Activated naive CD4-positive, alpha-beta T cell treated with anti-CD3 and anti-CD28 coated beads, Interleukin-2, amount 10 ng/mL, durations not matched to agents 7 days and 5 days (primary cell): Measurements from ENCODE around the gene MBOAT7.
"Not testable (repeated sequence)": the region's sequence is repeated elsewhere in the genome, so short reads cannot be mapped to it uniquely, and the experiment has no call there.

Experiments
- CTCF ChIA-PET: fragments of 350-600 bp; sonication (Branson Sonifier 250); formaldehyde crosslinking; loops from one replicate; lab custom pipeline; 2021; ENCODE audit warnings: antibody characterized with exemption; lab: Charles Lee
- DNase-seq: peaks from one replicate; pipeline ENCODE4 v3.0.0-alpha.2; 2020
- H3K27ac Mint-ChIP-seq: one replicate; pipeline ENCODE4 v1.8.0; 2021; ENCODE audit warnings: mild to moderate bottlenecking, moderate library complexity, mixed read lengths
- H3K27me3 Mint-ChIP-seq: one replicate; pipeline ENCODE4 v1.8.0; 2021; ENCODE audit warnings: mild to moderate bottlenecking, mixed read lengths
- H3K36me3 Mint-ChIP-seq: one replicate; pipeline ENCODE4 v1.8.0; 2021; ENCODE audit warnings: mixed read lengths
- H3K4me1 Mint-ChIP-seq: one replicate; pipeline ENCODE4 v1.8.0; 2021; ENCODE audit warnings: mixed read lengths
- H3K4me3 Mint-ChIP-seq: one replicate; pipeline ENCODE4 v1.8.0; 2021; ENCODE audit warnings: mild to moderate bottlenecking, moderate library complexity, mixed read lengths
- H3K9me3 Mint-ChIP-seq: one replicate; pipeline ENCODE4 v1.8.0; 2021; ENCODE audit warnings: mixed read lengths

The MBOAT7 gene

DNA sequence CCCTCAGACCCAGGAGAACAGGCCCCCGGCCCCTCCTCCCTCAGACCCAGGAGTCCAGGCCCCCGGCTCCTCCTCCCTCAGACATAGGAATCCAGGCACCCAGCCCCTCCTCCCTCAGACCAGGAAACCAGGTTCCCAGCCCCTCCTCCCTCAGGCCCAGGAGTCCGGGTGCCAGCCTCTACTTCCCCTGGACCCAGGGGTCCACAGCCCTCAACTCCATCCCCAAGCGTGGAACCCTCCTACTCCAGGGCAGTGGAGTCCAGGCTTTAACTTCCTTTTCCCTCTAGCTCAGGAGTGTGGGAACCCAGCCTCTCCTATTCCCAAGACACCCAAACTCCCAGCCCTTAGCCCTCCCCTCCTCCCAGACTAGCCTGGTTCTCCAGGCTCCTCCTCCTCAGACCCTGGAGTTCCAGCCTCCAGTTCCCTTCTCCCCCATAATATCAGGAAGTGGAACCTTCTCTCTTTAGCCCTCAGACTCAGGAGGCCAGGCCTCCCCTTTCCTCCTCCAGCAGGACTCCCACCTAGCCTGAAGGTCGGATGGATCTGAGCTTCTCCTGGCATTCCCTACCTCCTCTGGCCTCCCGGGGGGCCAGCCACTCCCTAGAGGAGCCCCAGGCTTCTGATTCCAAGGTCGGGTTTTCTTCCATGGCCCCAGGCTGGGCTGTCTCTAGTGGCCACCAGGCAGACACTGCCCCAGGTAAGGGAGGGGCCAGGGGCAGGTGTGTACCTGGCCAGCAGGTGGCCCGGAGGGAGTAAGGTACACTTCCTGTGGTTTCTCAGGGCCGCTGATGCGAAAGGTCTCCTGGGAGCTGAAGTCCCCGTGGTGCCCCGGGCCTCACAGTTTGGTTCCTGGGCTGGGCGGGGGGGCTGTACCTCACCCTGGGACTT is 16.7 kb downstream of the MBOAT7 start, which contains the start of gene TMC4:
TMC4 (minus strand) TSS at position 690 of the 888 bp plus-strand sequence; CDS start at position 647, 43 bp downstream.
- no peak within 1 kb of the TSS for H3K4me3 Mint-ChIP-seq
- no peaks in the 10 kb centered on the region for H3K9me3 Mint-ChIP-seq
- no peak within 1 kb of the TSS for H3K27ac Mint-ChIP-seq
- H3K27me3 Mint-ChIP-seq, result peaks cover 15% of the 10 kb centered on the region
- CTCF ChIA-PET, result interaction anchor here (2.0 kb wide), 1 partner anchor 93 kb away, joined by 5 read pairs; no protein-coding TSS in a partner anchor
- DNase-seq, result peak; percentile 36
- peaks cover 1% of the 10 kb centered on the region for H3K36me3 Mint-ChIP-seq
- peaks cover 6% of the 10 kb centered on the region for H3K4me1 Mint-ChIP-seq

DNA sequence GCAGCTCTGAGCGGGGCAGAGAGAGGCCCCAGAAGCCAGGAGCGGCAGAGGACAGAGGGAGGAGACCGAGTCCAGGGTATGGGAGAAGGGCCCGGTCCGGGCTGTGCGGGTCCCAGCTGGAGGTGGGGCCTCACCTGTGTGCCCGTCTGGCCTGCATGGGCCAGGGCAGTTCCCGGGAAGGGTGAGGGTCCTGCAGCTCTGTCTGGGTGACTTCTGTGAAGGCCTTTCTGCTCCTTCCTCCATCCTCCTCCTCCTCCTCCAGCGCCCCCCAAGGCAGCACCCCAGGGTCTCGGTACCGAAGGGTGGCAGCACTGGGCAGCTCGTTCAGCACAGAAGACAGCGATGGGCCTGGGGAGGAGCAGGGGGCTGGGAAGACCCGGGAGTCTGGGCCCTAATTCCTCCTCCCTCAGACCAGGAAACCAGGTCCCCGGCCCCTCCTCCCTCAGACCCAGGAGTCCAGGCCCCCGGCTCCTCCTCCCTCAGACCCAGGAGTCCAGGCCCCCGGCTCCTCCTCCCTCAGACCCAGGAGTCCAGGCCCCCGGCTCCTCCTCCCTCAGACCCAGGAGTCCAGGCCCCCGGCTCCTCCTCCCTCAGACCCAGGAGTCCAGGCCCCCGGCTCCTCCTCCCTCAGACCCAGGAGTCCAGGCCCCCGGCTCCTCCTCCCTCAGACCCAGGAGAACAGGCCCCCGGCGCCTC is 17.5 kb downstream of the MBOAT7 start:
- H3K36me3 Mint-ChIP-seq, DNase-seq, H3K4me1 Mint-ChIP-seq, H3K4me3 Mint-ChIP-seq, H3K9me3 Mint-ChIP-seq: not testable (repeated sequence)
- H3K27ac Mint-ChIP-seq, result peak overlapping the region; percentile 49
- peaks cover 17% of the 10 kb centered on the region for H3K27me3 Mint-ChIP-seq
- CTCF ChIA-PET, result interaction anchor here (2.6 to 2.7 kb wide), 2 partner anchors 60 to 94 kb away, joined by 11 to 16 read pairs; no protein-coding TSS in a partner anchor

DNA sequence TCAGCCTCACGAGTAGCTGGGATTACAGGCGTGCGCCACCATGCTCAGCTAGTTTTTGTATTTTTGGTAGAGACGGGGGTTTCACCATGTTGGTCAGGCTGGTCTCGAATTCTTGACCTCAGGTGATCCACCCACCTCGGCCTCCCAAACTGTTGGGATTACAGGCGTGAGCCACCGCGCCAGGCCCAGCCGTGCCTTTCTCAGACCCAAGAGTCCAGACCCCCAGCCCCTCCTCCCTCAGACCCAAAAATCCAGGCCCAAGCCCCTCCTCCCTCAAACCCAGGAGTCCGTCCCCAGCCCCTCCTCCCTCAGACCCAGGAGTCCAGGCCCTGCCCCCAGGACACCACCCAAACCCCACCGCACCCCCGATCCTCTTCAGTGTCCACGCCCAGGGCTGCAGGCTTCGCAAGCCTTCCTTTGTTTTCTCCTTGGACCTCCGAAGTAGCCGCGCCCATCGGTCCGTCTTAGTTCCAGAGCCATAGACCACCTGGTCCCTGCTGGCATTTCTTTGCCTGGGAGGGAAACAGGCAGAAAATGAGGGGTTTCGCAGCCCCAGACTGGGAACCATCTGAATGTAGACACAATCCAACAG is 20.1 kb downstream of the MBOAT7 start:
- H3K9me3 Mint-ChIP-seq, result no peaks in the 10 kb centered on the region
- H3K27me3 Mint-ChIP-seq, result peaks cover 43% of the 10 kb centered on the region
- peaks cover 3% of the 10 kb centered on the region for H3K36me3 Mint-ChIP-seq
- no peak overlapping the region for H3K27ac Mint-ChIP-seq
- CTCF ChIA-PET, result interaction anchor here (1.0 to 2.7 kb wide), 5 partner anchors 25 to 97 kb away, joined by 3 to 16 read pairs (median 5); no protein-coding TSS in a partner anchor
- no peak for DNase-seq
- peaks cover 18% of the 10 kb centered on the region for H3K4me1 Mint-ChIP-seq
- no peak overlapping the region for H3K4me3 Mint-ChIP-seq

DNA sequence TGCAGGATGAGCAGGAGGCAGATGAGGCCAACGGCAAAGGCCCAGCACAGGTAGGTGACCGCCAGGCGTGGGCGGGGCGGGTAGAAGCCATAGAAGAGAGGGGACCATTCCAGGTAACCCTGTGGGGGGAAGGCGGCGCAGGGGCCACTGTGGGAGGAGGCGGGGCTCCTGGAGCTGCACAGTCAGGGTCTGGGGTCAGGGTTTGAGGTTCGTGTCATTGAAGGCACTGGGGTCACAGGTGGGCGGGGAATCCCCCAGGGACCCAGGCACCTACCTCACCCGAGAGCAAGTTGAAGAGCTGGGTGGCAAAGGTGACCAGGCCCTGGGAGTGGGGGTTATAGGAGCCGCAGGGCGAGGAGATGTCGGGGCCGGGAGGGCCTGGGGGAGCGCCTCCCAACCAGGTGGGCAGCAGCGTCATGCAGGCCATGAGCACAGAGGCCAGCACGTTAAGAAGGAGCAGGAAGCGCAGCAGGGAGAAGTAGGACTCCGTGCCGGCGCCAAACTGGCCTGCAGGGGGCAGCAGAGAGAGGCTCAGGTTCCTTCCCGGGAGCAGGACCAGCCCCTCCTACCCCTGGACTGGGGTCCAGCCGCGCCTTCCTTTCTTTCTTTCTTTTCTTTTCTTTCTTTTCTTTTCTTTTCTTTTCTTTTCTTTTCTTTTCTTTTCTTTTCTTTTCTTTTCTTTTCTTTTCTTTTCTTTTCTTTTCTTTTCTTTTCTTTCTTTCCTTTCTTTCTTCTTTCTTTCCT is 21.0 kb downstream of the MBOAT7 start:
- Mint-ChIP-seq H3K4me1 (peaks cover 27% of the 10 kb centered on the region), H3K36me3 (peaks cover 5% of the 10 kb centered on the region), H3K27me3 (peaks cover 50% of the 10 kb centered on the region), H3K9me3 (no peaks in the 10 kb centered on the region), H3K4me3 (no peak overlapping the region), H3K27ac (no peak overlapping the region)
- CTCF ChIA-PET, result interaction anchor here (1.2 to 1.7 kb wide), 3 partner anchors 20 to 97 kb away, joined by 3 to 10 read pairs (median 4); partner anchors contain the start of gene MBOAT7
- peak; percentile 94 for DNase-seq

DNA sequence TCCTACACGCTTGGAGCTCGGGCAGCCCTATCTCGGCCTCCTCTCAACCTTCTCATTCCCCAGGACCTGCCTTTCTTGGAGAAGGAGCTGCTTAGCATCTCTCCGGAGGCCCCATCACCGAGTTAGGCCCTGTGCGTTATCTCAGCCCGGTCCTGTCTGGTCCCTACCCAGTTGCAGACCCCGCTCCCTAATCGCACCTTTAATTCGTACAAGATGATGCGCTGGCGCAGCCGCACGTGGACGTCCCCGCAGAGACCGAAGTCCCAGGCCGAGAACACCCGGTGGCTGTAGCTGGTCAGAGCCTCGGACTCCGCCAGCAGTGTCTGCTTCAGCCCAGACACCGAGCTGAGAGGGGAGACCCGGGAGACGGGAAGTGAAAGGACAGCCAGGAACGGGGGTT is 24.2 kb downstream of the MBOAT7 start:
- Mint-ChIP-seq H3K36me3 (peaks cover 6% of the 10 kb centered on the region), H3K4me3 (no peak overlapping the region), H3K9me3 (no peaks in the 10 kb centered on the region), H3K27ac (no peak overlapping the region), H3K27me3 (peaks cover 42% of the 10 kb centered on the region), H3K4me1 (peaks cover 52% of the 10 kb centered on the region)
- DNase-seq, result no peak
- CTCF ChIA-PET, result interaction anchor here (1.1 to 1.5 kb wide), 2 partner anchors 28 to 65 kb away, joined by 3 to 4 read pairs; no protein-coding TSS in a partner anchor

DNA sequence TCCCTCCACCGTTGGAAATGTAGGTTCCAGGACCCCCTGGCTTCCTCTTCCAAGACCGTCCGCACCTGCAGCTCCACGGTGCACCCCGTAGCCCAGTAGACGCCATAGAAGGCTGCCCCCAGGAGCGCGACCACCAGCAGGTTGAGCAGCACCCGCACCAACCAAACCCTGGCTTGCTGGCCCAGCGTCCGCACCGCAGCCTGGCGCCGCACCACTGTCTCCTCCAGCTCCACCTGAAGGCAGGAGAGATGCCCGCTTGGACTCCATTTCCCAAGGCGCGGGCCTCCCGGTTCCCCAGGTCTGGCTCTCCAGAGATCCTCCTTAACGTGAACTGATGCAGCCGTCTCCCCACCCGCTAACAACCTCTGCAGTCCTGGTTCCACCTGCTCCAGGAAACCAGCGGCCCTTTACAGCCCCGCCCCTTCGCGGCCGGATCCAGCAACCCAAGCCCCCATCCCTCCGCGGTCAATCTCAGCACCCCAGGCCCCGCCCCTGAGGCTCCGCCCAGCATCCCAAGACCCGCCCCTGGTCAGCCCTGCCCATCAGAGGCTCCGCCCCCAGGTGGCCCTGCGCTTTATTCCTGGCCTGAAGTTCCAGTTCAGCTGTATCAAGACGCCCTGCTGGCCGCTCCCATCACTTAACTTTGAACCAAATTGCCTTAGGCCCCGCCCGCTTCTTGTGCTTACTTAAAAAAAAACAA is 24.9 kb downstream of the MBOAT7 start:
- no peaks in the 10 kb centered on the region for H3K9me3 Mint-ChIP-seq
- H3K27ac Mint-ChIP-seq, result peak overlapping the region; percentile 19
- peaks cover 6% of the 10 kb centered on the region for H3K36me3 Mint-ChIP-seq
- H3K4me3 Mint-ChIP-seq, result peak overlapping the region; percentile 71
- DNase-seq, result peak; percentile 80
- CTCF ChIA-PET, result interaction anchor here (1.1 to 1.5 kb wide), 2 partner anchors 28 to 66 kb away, joined by 3 to 4 read pairs; no protein-coding TSS in a partner anchor
- peaks cover 42% of the 10 kb centered on the region for H3K27me3 Mint-ChIP-seq
- peaks cover 57% of the 10 kb centered on the region for H3K4me1 Mint-ChIP-seq

DNA sequence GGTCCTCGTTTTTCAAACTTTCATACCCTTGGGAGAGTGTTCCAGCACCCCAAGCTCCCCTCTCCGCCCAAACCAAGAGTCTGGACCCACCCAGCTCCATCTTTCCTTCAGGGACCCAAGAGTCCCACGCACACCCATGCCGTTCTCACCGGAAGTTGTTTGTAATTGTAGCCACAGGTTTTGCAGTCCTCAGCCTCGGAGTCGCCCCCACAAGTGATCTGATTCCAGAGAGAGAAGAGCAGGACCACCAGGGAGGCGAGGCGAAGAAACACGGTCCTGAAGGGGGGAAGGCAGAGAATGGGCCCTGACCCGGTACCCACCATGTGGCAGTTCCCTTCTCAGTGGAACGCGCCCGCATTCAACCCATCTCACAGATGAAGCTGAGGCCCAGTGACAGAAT is 26.5 kb downstream of the MBOAT7 start:
- peaks cover 9% of the 10 kb centered on the region for H3K36me3 Mint-ChIP-seq
- H3K9me3 Mint-ChIP-seq, result no peaks in the 10 kb centered on the region
- peak overlapping the region; percentile 83 for H3K27ac Mint-ChIP-seq
- peaks cover 42% of the 10 kb centered on the region for H3K27me3 Mint-ChIP-seq
- CTCF ChIA-PET, result no interaction called here
- no peak for DNase-seq
- peak overlapping the region; percentile 78 for H3K4me3 Mint-ChIP-seq
- peaks cover 65% of the 10 kb centered on the region for H3K4me1 Mint-ChIP-seq

DNA sequence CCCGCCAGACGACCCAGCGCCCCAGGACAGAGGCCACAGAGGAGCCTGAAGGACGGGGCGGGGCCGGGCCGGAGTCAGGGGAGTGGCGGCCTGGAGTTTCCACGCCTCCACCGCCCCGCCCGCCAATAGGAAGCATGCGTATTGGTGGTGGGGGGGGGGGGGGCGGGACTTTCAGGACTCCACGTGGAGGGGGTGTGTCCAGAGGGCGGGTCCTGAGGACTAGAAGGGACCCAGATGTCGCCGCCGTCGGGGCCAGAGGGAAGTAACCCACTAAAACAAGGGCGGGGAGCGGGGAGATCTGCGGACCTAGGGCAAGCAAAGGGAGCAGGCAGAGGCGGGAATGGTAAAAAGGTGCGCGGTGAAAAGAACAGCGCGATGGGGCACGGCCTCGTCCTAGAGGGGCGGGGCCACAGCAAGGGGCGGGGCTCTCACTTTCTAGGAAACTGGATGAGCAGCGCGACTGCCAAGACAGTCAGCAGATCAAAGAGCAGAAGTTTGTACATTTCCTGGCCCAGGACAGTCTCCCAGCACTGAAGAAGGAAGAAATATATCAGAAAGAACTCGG is 27.1 kb downstream of the MBOAT7 start:
- peak; percentile 89 for DNase-seq
- Mint-ChIP-seq H3K4me1 (peaks cover 68% of the 10 kb centered on the region), H3K36me3 (peaks cover 11% of the 10 kb centered on the region), H3K27me3 (peaks cover 42% of the 10 kb centered on the region), H3K9me3 (no peaks in the 10 kb centered on the region), H3K27ac (peak overlapping the region; percentile 83), H3K4me3 (peak overlapping the region; percentile 78)
- CTCF ChIA-PET, result no interaction called here

DNA sequence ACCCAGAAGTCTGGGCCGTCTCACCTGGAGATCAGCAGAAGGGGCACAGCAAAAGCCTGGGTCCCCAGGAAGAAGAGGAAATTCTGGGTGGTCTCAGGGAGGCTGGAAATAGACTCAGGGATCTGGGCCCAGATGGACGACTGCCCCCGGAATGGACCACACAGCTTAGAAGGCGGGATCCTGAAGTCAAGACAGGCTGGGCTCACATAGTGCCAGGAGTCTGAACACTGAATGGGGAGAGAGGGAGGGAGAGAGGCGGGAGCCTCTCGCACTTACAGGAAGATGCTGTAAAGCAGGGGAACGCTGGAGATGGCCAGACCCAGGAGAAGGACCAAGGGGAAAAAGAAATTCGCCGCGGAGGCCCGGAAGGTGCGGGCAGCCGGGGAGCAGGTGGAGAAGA is 28.5 kb downstream of the MBOAT7 start:
- H3K27ac Mint-ChIP-seq, result peak overlapping the region; percentile 98
- peaks cover 21% of the 10 kb centered on the region for H3K36me3 Mint-ChIP-seq
- peak overlapping the region; percentile 94 for H3K4me3 Mint-ChIP-seq
- CTCF ChIA-PET, result no interaction called here
- DNase-seq, result no peak
- peaks cover 79% of the 10 kb centered on the region for H3K4me1 Mint-ChIP-seq
- peaks cover 29% of the 10 kb centered on the region for H3K27me3 Mint-ChIP-seq
- H3K9me3 Mint-ChIP-seq, result no peaks in the 10 kb centered on the region

DNA sequence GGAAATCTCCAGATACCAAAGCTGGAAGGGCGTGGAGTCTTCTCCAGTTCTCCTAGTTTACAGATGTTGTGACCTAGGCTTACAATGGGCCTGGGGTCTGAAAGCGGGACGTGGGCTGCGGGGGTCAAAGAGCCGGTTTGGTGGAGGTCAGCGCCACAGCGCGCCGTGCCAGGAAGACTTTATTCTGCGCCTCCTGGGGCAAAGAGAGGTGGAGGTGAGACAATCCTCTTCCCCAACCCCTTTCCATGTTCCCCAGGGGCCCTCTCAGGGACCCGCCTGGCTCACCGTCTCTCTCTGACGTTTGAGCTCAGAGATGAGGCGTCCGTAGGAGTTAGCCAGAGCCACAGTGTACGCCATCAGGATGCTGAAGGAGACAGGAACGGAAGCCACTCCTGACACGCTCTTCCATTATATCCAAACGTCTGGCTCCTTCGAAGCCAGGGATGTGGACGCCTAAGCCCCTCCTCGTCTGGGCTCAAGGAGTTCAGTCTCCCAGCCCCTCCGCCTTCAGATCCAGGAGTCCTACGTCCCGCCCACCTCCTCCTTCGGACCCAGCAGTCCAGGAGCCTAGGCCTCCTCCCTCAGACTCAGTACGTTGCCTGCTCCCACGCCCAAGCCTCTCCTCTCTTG is 29.1 kb downstream of the MBOAT7 start:
- Mint-ChIP-seq H3K36me3 (peaks cover 23% of the 10 kb centered on the region), H3K4me1 (peaks cover 79% of the 10 kb centered on the region)
- peak; percentile 34 for DNase-seq

DNA sequence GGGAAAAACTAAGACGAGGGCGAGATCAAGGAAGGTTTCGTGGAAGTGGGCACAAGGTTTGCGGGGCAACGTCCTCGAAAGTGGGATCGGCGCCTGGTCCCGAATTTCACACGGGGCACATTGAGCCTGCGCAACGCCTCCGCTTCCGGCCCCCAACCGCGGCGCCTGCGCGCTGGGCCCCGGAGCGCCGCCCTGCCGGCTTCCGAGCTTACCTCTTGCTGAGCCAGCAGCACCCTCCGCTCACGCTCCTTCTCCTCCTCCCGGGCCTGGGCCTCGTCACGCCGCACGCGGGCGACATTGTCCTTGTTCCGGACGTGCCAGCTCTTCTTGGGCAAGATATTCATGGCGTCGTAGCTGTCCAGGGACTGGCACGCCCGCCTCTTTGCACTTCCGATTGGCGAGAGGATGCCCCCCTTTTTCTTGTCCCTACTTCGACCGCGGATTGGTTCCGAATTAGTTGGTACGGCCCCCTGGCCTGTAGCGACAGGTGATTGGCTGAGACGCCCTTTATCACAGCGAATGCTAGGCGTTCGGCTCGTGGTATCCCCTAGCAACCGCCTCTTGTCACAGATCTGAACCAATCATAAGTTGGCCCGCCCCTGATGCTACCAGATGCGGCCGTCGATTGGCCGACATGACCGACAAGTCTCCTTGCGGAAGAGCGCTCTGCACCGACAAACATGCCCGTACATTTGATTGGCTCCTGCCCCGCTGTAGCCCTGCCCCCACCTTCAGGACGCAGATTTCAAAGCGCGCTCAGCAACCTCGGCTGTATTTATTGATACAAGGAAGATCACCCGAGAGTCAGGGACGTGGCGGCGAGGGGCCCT is 29.8 kb downstream of the MBOAT7 start, which contains the start of gene LENG1:
LENG1 (minus strand) TSS at position 370 of the 830 bp plus-strand sequence; CDS start at position 344, 26 bp downstream.
- DNase-seq, result peak; percentile 100
- H3K27me3 Mint-ChIP-seq, result peaks cover 16% of the 10 kb centered on the region
- peaks cover 79% of the 10 kb centered on the region for H3K4me1 Mint-ChIP-seq
- CTCF ChIA-PET, result interaction anchor here (0.6 to 1.6 kb wide), 7 partner anchors 9 to 232 kb away, joined by 3 to 5 read pairs (median 3); partner anchors contain the start of genes CNOT3 and MBOAT7
- peaks cover 29% of the 10 kb centered on the region for H3K36me3 Mint-ChIP-seq
- H3K9me3 Mint-ChIP-seq, result no peaks in the 10 kb centered on the region
- H3K4me3 Mint-ChIP-seq, result peak within 1 kb of the TSS; percentile 94
- H3K27ac Mint-ChIP-seq, result peak within 1 kb of the TSS; percentile 98

More for the DNA sequence above, 29.1 kb downstream of the MBOAT7 start:
- H3K27ac Mint-ChIP-seq, result peak overlapping the region; percentile 98
- H3K9me3 Mint-ChIP-seq, result no peaks in the 10 kb centered on the region
- CTCF ChIA-PET, result interaction anchor here (0.6 to 1.4 kb wide), 3 partner anchors 10 to 231 kb away, joined by 3 to 5 read pairs (median 3); partner anchors contain the start of gene MBOAT7
- peaks cover 24% of the 10 kb centered on the region for H3K27me3 Mint-ChIP-seq
- H3K4me3 Mint-ChIP-seq, result peak overlapping the region; percentile 94
